SK-N-SH treated with all-trans-retinoic acid at 6 μM for 48 hours (cell line): ENCODE data around the gene ADAM17.

Source experiments
- ATAC-seq: fragments of 200-7000 bp; cut with Tn5 transposase; 3 replicates; pipeline ENCODE4 v1.9.1; 2020; ENCODE audit warnings: mild to moderate bottlenecking, moderate library complexity
- ARNTL ChIP-seq: fragments of 450-650 bp; formaldehyde crosslinking; IDR thresholded peaks from 2 replicates; pipeline ENCODE4 v1.5.0; 2020; ENCODE audit warnings: low read depth, mild to moderate bottlenecking, moderate library complexity, borderline replicate concordance
- BACH2 ChIP-seq: fragments of 250-450 bp; sonication (Bioruptor Pico); IDR thresholded peaks from 2 replicates; pipeline ENCODE4 v1.9.0; 2021; ENCODE audit warnings: mild to moderate bottlenecking, borderline replicate concordance
- CSDC2 ChIP-seq: fragments of 250-450 bp; sonication (Bioruptor Pico); IDR thresholded peaks from 2 replicates; pipeline ENCODE4 v1.5.0; 2020; ENCODE audit warnings: mild to moderate bottlenecking, moderate library complexity
- GLIS3 ChIP-seq: fragments of 250-450 bp; sonication (Bioruptor Pico); IDR thresholded peaks from 2 replicates; pipeline ENCODE4 v1.5.0; 2020; ENCODE audit warnings: mild to moderate bottlenecking, moderate library complexity
- ISL1 ChIP-seq: fragments of 250-450 bp; sonication (Bioruptor Pico); IDR thresholded peaks from 2 replicates; pipeline ENCODE4 v2.1.2; 2022; ENCODE audit warnings: mild to moderate bottlenecking, moderate library complexity
- PPARA ChIP-seq: fragments of 250-450 bp; sonication (Bioruptor Pico); IDR thresholded peaks from 2 replicates; pipeline ENCODE4 v1.5.0; 2020; ENCODE audit warnings: mild to moderate bottlenecking, borderline replicate concordance
- RARB ChIP-seq: fragments of 250-450 bp; sonication (Bioruptor Pico); IDR thresholded peaks from 2 replicates; pipeline ENCODE4 v1.8.0; 2021; ENCODE audit warnings: mild to moderate bottlenecking, moderate library complexity
- SNAI2 ChIP-seq: fragments of 250-450 bp; sonication (Bioruptor Pico); IDR thresholded peaks from 2 replicates; pipeline ENCODE4 v1.5.0; 2020; ENCODE audit warnings: mild to moderate bottlenecking, moderate library complexity
- TCF4 ChIP-seq: fragments of 250-450 bp; sonication (Bioruptor Pico); IDR thresholded peaks from 2 replicates; pipeline ENCODE4 v1.8.0; 2021; ENCODE audit warnings: mild to moderate bottlenecking, moderate library complexity, borderline replicate concordance
- TOX ChIP-seq: fragments of 250-450 bp; sonication (Bioruptor Pico); IDR thresholded peaks from 2 replicates; pipeline ENCODE4 v1.8.0; 2021; ENCODE audit warnings: mild to moderate bottlenecking, moderate library complexity, borderline replicate concordance
- ZC3H10 ChIP-seq: fragments of 250-450 bp; sonication (Bioruptor Pico); IDR thresholded peaks from 2 replicates; pipeline ENCODE4 v1.5.1; 2021; ENCODE audit warnings: mild to moderate bottlenecking, moderate library complexity
- ZFP3 ChIP-seq: fragments of 250-450 bp; sonication (Bioruptor Pico); IDR thresholded peaks from 2 replicates; pipeline ENCODE4 v1.5.0; 2020; ENCODE audit warnings: mild to moderate bottlenecking, moderate library complexity
- ZFP30 ChIP-seq: fragments of 450-650 bp; formaldehyde crosslinking; IDR thresholded peaks from 2 replicates; pipeline ENCODE4 v1.5.0; 2022; ENCODE audit warnings: mild to moderate bottlenecking, moderate library complexity
- ZNF565 ChIP-seq: fragments of 450-650 bp; formaldehyde crosslinking; conservative IDR thresholded peaks from 2 replicates; pipeline ENCODE4 v1.5.0; 2020; ENCODE audit warnings: low read depth, mild to moderate bottlenecking, moderate library complexity
- ZNF70 ChIP-seq: fragments of 450-650 bp; formaldehyde crosslinking; IDR thresholded peaks from 2 replicates; pipeline ENCODE4 v1.5.0; 2020; ENCODE audit warnings: mild to moderate bottlenecking, moderate library complexity
- ZNF8 ChIP-seq: fragments of 450-650 bp; formaldehyde crosslinking; IDR thresholded peaks from 2 replicates; pipeline ENCODE4 v1.5.0; 2020; ENCODE audit warnings: mild to moderate bottlenecking, moderate library complexity
- TF ChIP-seq, protein P1 (sequence below): fragments of 250-450 bp; sonication (Bioruptor Pico); IDR thresholded peaks from 2 replicates; pipeline ENCODE4 v1.5.1; 2021; ENCODE audit warnings: mild to moderate bottlenecking, moderate library complexity
- TF ChIP-seq, protein P2 (sequence below): fragments of 250-450 bp; sonication (Bioruptor Pico); IDR thresholded peaks from 2 replicates; pipeline ENCODE4 v1.5.1; 2020; ENCODE audit warnings: low read depth, mild to moderate bottlenecking, moderate library complexity
- TF ChIP-seq, protein P3 (sequence below): fragments of 250-450 bp; sonication (Bioruptor Pico); IDR thresholded peaks from 2 replicates; pipeline ENCODE4 v1.8.0; 2021; ENCODE audit warnings: low read depth, mild to moderate bottlenecking, moderate library complexity, borderline replicate concordance
- TF ChIP-seq, protein P4 (sequence below): fragments of 250-450 bp; sonication (Bioruptor Pico); IDR thresholded peaks from 2 replicates; pipeline ENCODE4 v1.8.0; 2020; ENCODE audit warnings: mild to moderate bottlenecking, moderate library complexity, borderline replicate concordance
- TF ChIP-seq, protein P5 (sequence below): fragments of 250-450 bp; sonication (Bioruptor Pico); IDR thresholded peaks from 2 replicates; pipeline ENCODE4 v1.5.0; 2020; ENCODE audit warnings: mild to moderate bottlenecking, moderate library complexity

ADAM17 gene

DNA sequence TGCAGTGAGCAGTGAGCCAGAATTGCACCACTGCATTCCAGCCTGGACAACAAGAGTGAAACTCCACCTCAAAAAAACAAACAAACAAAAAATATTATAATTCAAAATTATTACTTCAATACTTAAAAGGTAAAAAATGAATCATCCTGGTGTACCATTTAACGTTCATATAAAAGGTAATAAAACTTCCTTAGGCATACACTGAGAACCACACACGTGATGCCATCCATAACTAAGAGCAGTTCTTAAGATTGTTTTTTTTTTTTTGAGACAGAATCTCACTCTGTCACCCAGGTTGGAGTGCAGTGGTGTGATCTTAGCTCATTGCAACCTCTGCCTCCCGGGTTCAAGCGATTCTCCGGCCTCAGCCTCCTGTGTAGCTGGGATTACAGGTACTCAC is 45.8 kb upstream of the ADAM17 start:
- no peak for ATAC-seq
- TF ChIP-seq SNAI2 (CRISPR knock-in tag), result no peak
- no peak for TF ChIP-seq PPARA (CRISPR knock-in tag)
- no peak for TF ChIP-seq TCF4 (CRISPR knock-in tag)
- no peak for TF ChIP-seq ZNF70 (CRISPR knock-in tag)
- TF ChIP-seq, protein P1, sequence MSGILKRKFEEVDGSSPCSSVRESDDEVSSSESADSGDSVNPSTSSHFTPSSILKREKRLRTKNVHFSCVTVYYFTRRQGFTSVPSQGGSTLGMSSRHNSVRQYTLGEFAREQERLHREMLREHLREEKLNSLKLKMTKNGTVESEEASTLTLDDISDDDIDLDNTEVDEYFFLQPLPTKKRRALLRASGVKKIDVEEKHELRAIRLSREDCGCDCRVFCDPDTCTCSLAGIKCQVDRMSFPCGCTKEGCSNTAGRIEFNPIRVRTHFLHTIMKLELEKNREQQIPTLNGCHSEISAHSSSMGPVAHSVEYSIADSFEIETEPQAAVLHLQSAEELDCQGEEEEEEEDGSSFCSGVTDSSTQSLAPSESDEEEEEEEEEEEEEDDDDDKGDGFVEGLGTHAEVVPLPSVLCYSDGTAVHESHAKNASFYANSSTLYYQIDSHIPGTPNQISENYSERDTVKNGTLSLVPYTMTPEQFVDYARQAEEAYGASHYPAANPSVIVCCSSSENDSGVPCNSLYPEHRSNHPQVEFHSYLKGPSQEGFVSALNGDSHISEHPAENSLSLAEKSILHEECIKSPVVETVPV, result no peak
- TF ChIP-seq, protein P2, sequence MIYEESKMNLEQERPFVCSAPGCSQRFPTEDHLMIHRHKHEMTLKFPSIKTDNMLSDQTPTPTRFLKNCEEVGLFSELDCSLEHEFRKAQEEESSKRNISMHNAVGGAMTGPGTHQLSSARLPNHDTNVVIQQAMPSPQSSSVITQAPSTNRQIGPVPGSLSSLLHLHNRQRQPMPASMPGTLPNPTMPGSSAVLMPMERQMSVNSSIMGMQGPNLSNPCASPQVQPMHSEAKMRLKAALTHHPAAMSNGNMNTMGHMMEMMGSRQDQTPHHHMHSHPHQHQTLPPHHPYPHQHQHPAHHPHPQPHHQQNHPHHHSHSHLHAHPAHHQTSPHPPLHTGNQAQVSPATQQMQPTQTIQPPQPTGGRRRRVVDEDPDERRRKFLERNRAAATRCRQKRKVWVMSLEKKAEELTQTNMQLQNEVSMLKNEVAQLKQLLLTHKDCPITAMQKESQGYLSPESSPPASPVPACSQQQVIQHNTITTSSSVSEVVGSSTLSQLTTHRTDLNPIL, result no peak
- TF ChIP-seq, protein P3, sequence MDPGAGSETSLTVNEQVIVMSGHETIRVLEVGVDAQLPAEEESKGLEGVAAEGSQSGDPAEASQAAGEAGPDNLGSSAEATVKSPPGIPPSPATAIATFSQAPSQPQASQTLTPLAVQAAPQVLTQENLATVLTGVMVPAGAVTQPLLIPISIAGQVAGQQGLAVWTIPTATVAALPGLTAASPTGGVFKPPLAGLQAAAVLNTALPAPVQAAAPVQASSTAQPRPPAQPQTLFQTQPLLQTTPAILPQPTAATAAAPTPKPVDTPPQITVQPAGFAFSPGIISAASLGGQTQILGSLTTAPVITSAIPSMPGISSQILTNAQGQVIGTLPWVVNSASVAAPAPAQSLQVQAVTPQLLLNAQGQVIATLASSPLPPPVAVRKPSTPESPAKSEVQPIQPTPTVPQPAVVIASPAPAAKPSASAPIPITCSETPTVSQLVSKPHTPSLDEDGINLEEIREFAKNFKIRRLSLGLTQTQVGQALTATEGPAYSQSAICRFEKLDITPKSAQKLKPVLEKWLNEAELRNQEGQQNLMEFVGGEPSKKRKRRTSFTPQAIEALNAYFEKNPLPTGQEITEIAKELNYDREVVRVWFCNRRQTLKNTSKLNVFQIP, result no peak
- no peak for TF ChIP-seq ISL1 (CRISPR knock-in tag)
- no peak for TF ChIP-seq ZC3H10
- no peak for TF ChIP-seq ZFP30 (CRISPR knock-in tag)
- no peak for TF ChIP-seq BACH2 (CRISPR knock-in tag)
- TF ChIP-seq ARNTL, result no peak
- TF ChIP-seq CSDC2 (CRISPR knock-in tag), result no peak

DNA sequence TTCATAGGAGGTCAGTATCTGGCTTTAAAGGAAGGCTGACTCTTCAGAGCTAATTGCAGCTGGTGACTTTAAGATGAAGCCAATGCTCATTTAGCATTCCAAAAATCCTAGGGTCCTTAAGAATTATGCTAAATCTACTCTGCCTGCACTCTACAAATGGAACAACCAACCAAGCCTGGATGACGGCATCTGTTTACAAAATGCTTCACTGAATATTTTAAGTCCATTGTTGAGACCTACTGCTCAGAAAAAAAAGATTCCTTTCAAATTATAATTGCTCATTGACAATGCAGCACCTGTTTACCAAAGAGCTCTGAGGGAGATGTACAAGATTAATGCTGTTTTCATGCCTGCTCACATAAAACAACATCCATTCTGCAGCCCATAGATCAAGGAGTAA is 43.8 kb upstream of the ADAM17 start:
- ATAC-seq, result no peak
- TF ChIP-seq, protein P1, result no peak
- TF ChIP-seq CSDC2 (CRISPR knock-in tag) (no peak), ZFP30 (CRISPR knock-in tag) (no peak), SNAI2 (CRISPR knock-in tag) (no peak), PPARA (CRISPR knock-in tag) (no peak), TOX (CRISPR knock-in tag) (no peak), ZFP3 (no peak), ZNF70 (CRISPR knock-in tag) (no peak), ZNF8 (CRISPR knock-in tag) (no peak), RARB (CRISPR knock-in tag) (no peak), GLIS3 (CRISPR knock-in tag) (no peak), ISL1 (CRISPR knock-in tag) (no peak), TCF4 (CRISPR knock-in tag) (no peak), ZNF565 (CRISPR knock-in tag) (no peak), ZC3H10 (no peak)
- TF ChIP-seq, protein P4, sequence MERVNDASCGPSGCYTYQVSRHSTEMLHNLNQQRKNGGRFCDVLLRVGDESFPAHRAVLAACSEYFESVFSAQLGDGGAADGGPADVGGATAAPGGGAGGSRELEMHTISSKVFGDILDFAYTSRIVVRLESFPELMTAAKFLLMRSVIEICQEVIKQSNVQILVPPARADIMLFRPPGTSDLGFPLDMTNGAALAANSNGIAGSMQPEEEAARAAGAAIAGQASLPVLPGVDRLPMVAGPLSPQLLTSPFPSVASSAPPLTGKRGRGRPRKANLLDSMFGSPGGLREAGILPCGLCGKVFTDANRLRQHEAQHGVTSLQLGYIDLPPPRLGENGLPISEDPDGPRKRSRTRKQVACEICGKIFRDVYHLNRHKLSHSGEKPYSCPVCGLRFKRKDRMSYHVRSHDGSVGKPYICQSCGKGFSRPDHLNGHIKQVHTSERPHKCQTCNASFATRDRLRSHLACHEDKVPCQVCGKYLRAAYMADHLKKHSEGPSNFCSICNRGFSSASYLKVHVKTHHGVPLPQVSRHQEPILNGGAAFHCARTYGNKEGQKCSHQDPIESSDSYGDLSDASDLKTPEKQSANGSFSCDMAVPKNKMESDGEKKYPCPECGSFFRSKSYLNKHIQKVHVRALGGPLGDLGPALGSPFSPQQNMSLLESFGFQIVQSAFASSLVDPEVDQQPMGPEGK (CRISPR knock-in tag), result no peak
- TF ChIP-seq, protein P3, result no peak
- TF ChIP-seq, protein P2, result no peak
- TF ChIP-seq, protein P5, sequence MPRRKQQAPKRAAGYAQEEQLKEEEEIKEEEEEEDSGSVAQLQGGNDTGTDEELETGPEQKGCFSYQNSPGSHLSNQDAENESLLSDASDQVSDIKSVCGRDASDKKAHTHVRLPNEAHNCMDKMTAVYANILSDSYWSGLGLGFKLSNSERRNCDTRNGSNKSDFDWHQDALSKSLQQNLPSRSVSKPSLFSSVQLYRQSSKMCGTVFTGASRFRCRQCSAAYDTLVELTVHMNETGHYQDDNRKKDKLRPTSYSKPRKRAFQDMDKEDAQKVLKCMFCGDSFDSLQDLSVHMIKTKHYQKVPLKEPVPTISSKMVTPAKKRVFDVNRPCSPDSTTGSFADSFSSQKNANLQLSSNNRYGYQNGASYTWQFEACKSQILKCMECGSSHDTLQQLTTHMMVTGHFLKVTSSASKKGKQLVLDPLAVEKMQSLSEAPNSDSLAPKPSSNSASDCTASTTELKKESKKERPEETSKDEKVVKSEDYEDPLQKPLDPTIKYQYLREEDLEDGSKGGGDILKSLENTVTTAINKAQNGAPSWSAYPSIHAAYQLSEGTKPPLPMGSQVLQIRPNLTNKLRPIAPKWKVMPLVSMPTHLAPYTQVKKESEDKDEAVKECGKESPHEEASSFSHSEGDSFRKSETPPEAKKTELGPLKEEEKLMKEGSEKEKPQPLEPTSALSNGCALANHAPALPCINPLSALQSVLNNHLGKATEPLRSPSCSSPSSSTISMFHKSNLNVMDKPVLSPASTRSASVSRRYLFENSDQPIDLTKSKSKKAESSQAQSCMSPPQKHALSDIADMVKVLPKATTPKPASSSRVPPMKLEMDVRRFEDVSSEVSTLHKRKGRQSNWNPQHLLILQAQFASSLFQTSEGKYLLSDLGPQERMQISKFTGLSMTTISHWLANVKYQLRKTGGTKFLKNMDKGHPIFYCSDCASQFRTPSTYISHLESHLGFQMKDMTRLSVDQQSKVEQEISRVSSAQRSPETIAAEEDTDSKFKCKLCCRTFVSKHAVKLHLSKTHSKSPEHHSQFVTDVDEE (CRISPR knock-in tag), result no peak
